ENCODE data around the gene KIF24.

The KIF24 gene

GRCh38 chr9:34328987-34329832 lies at the start of gene KIF24, which contains the start of gene NUDT2 (continued):
- TF ChIP-seq ZNF837 (tag by site-specific recombination; IDR thresholded peaks at IDR 0.05) = no peak
- no peak for TF ChIP-seq PRDM6 (tag by site-specific recombination; IDR thresholded peaks at IDR 0.05)
- no peak for TF ChIP-seq ZBTB6 (tag by site-specific recombination; IDR thresholded peaks at IDR 0.05)
- TF ChIP-seq ZFP37 (tag by site-specific recombination; IDR thresholded peaks at IDR 0.05) = no peak; the same call in 1 of the 2 replicates
- TF ChIP-seq REST (tag by site-specific recombination; IDR thresholded peaks at IDR 0.05) = 0 out of 2 replicates have a peak, but pooled peaks have one; percentile 20
- no peak for TF ChIP-seq ZNF621 (tag by site-specific recombination; IDR thresholded peaks at IDR 0.05)
- TF ChIP-seq ZBTB26 (tag by site-specific recombination; optimal IDR thresholded peaks at IDR 0.05) = peak; percentile 92
- TF ChIP-seq WT1 (tag by site-specific recombination; IDR thresholded peaks at IDR 0.05) = peak; percentile 46
- TF ChIP-seq ZFP69B (tag by site-specific recombination; IDR thresholded peaks at IDR 0.05) = peak; percentile 77
- no peak for TF ChIP-seq ZNF350 (tag by site-specific recombination; IDR thresholded peaks at IDR 0.05)
- no peak for TF ChIP-seq KLF7 (tag by site-specific recombination; IDR thresholded peaks at IDR 0.05; ENCODE audit: borderline replicate concordance)
- peak; percentile 77 for TF ChIP-seq ZNF561 (tag by site-specific recombination; IDR thresholded peaks at IDR 0.05; ENCODE audit: borderline replicate concordance)
- TF ChIP-seq HOXC10 (CRISPR knock-in tag; IDR thresholded peaks at IDR 0.05) = no peak
- TF ChIP-seq ZNF416 (tag by site-specific recombination; IDR thresholded peaks at IDR 0.05) = no peak
- TF ChIP-seq PRDM2 (tag by site-specific recombination; IDR thresholded peaks at IDR 0.05; ENCODE audit: borderline replicate concordance) = no peak
- TF ChIP-seq ATF2 (tag by site-specific recombination; IDR thresholded peaks at IDR 0.05; ENCODE audit: low read depth) = no peak
- peak; percentile 65 for TF ChIP-seq ZBTB10 (tag by site-specific recombination; IDR thresholded peaks at IDR 0.05)
- peak; percentile 64; the same call in 1 of the 2 replicates for TF ChIP-seq ZSCAN30 (tag by site-specific recombination; IDR thresholded peaks at IDR 0.05)
- TF ChIP-seq ZNF202 (tag by site-specific recombination; IDR thresholded peaks at IDR 0.05; ENCODE audit: borderline replicate concordance) = no peak
- TF ChIP-seq ZNF266 (tag by site-specific recombination; IDR thresholded peaks at IDR 0.05; ENCODE audit: low read depth) = no peak
